HCT116 (cell line): ENCODE data around the gene ZXDC. TPM values are rescaled to one million over a fixed set of nuclear protein-coding genes. Genes with fewer than 3 reads are reported as not detected.

Source experiments
- ATAC-seq: fragments of 200-7000 bp; cut with Tn5 transposase; 2 replicates; pipeline ENCODE4 v1.9.1; 2020; ENCODE audit warnings: mild to moderate bottlenecking, moderate library complexity
- BruUV-seq: library from RNA; stranded (reverse); fragments of 400-500 nt; replicated peaks from 2 replicates; lab custom pipeline; 2021; lab: Mats Ljungman, UMichigan
- CTCF ChIA-PET: fragments of 300-600 bp; sonication (Branson Sonifier 250); formaldehyde crosslinking; loops from one replicate; lab custom pipeline; 2021; ENCODE audit warnings: antibody characterized with exemption; lab: Charles Lee
- POLR2A ChIA-PET: fragments of 300-600, 350-600 bp; sonication (Branson Sonifier 250); formaldehyde crosslinking; loops from one replicate; lab custom pipeline; 2021; ENCODE audit warnings: antibody characterized with exemption; lab: Charles Lee
- RAD21 ChIA-PET, 2 experiments: fragments of 300-600 bp; sonication (Branson Sonifier 250); formaldehyde crosslinking; loops; one replicate each; lab custom pipeline; 2023; ENCODE audit warnings: low total read pairs in 2 of 2; ENCODE audit not compliant: uncharacterized antibody in 2 of 2, unreplicated experiment in 2 of 2, low non-redundant PET in 1 of 2; lab: Charles Lee
- DNase-seq: peaks from one replicate; pipeline ENCODE4 v3.0.0-alpha.2; 2010; ENCODE audit warnings: low read depth, low spot score
- H2AFZ ChIP-seq: fragments of 200-600 bp; shearing (Covaris generic), sonication (generic); 2 replicates; pipeline ENCODE4 v1.6.1; 2017; ENCODE audit warnings: low read depth, mixed run types, mixed read lengths, antibody characterized with exemption, low read length; ENCODE audit not compliant: poor library complexity, severe bottlenecking
- H3K27ac ChIP-seq: 2 replicates; pipeline ENCODE4 v1.5.1; 2012; ENCODE audit warnings: low read depth, low read length
- H3K27me3 ChIP-seq: fragments of 200-600 bp; sonication (generic); 2 replicates; pipeline ENCODE4 v1.6.1; 2016; ENCODE audit warnings: mixed run types, low read length, mixed read lengths; ENCODE audit not compliant: insufficient read depth
- H3K36me3 ChIP-seq, 2 experiments: fragments of 200-500 bp in 1 of 2; fragments of 200-600 bp in 1 of 2; sonication (Bioruptor generic) in 1 of 2; sonication (generic) in 1 of 2; 2 replicates each; pipeline versions ENCODE4 v1.5.1 to v1.6.1; 2014 to 2016; ENCODE audit warnings: low read length in 2 of 2, inconsistent platforms in 1 of 2, mixed read lengths in 1 of 2, mixed run types in 1 of 2; ENCODE audit not compliant: insufficient read depth in 2 of 2, control insufficient read depth in 1 of 2
- H3K4me1 ChIP-seq, 2 experiments: fragments of 200-600 bp in 1 of 2; sonication (generic) in 1 of 2; 2 replicates each; pipeline versions ENCODE4 v1.5.1 to v1.6.1; 2012 to 2017; ENCODE audit warnings: low read length in 2 of 2, inconsistent platforms in 1 of 2, mild to moderate bottlenecking in 1 of 2, mixed read lengths in 1 of 2, mixed run types in 1 of 2, moderate library complexity in 1 of 2; ENCODE audit not compliant: insufficient read depth in 2 of 2, control insufficient read depth in 1 of 2
- H3K4me2 ChIP-seq: fragments of 200-600 bp; sonication (generic); 2 replicates; pipeline ENCODE4 v1.6.1; 2017; ENCODE audit warnings: mixed run types, low read length, mixed read lengths
- H3K4me3 ChIP-seq, 2 experiments: fragments of 200-600 bp in 1 of 2; sonication (generic) in 1 of 2; replicated peaks in 1 of 2; 2 replicates each; pipeline ENCODE4 v1.5.1; 2011 to 2016; ENCODE audit warnings: low read length in 2 of 2, control low read depth in 1 of 2, low read depth in 1 of 2, mild to moderate bottlenecking in 1 of 2, mixed read lengths in 1 of 2, mixed run types in 1 of 2
- H3K79me2 ChIP-seq: fragments of 200-600 bp; sonication (generic); 2 replicates; pipeline ENCODE4 v1.6.1; 2017; ENCODE audit warnings: mild to moderate bottlenecking, mixed run types, low read length, moderate library complexity, mixed read lengths; ENCODE audit not compliant: insufficient read depth
- H3K9ac ChIP-seq: fragments of 200-600 bp; sonication (generic); 2 replicates; pipeline ENCODE4 v1.6.1; 2016; ENCODE audit warnings: low read length, mixed read lengths
- H3K9me2 ChIP-seq: fragments of 200-600 bp; sonication (generic), shearing (Covaris generic); 2 replicates; pipeline ENCODE4 v1.6.1; 2017; ENCODE audit warnings: mixed run types, mild to moderate bottlenecking, moderate library complexity; ENCODE audit not compliant: insufficient read depth
- H3K9me3 ChIP-seq, 2 experiments: fragments of 200-500 bp in 1 of 2; fragments of 200-600 bp in 1 of 2; sonication (Bioruptor generic) in 1 of 2; sonication (generic) in 1 of 2; 2 replicates each; pipeline ENCODE4 v1.6.1; 2014 to 2017; ENCODE audit warnings: low read length in 2 of 2, mixed read lengths in 2 of 2, inconsistent platforms in 1 of 2, low read depth in 1 of 2, mild to moderate bottlenecking in 1 of 2, mixed run types in 1 of 2, moderate library complexity in 1 of 2; ENCODE audit not compliant: control insufficient read depth in 1 of 2, insufficient read depth in 1 of 2
- H4K20me1 ChIP-seq: fragments of 200-600 bp; sonication (generic), shearing (Covaris generic); 2 replicates; pipeline ENCODE4 v1.6.1; 2017; ENCODE audit warnings: mixed run types, mild to moderate bottlenecking, moderate library complexity; ENCODE audit not compliant: insufficient read depth
- ATF3 ChIP-seq: IDR thresholded peaks from 2 replicates; pipeline ENCODE4 v1.6.1; 2012
- CTCF ChIP-seq, 3 experiments: fragments of 200-600 bp in 1 of 3; sonication (generic) in 1 of 3; IDR thresholded peaks in 2 of 3; conservative IDR thresholded peaks in 1 of 3; 2 replicates each; pipeline ENCODE4 v1.5.1; 2012 to 2017; ENCODE audit warnings: low read depth in 2 of 3, low read length in 2 of 3, antibody characterized with exemption in 1 of 3, borderline replicate concordance in 1 of 3, control low read depth in 1 of 3, mild to moderate bottlenecking in 1 of 3, mixed read lengths in 1 of 3, mixed run types in 1 of 3, moderate library complexity in 1 of 3; ENCODE audit not compliant: insufficient read depth in 1 of 3
- EGR1 ChIP-seq: IDR thresholded peaks from 2 replicates; pipeline ENCODE4 v1.6.1; 2012; ENCODE audit warnings: low read depth
- ELF1 ChIP-seq: IDR thresholded peaks from 2 replicates; pipeline ENCODE4 v1.6.1; 2012; ENCODE audit warnings: low read depth, borderline replicate concordance
- EZH2 ChIP-seq: fragments of 200-600 bp; sonication (generic); IDR thresholded peaks from 2 replicates; pipeline ENCODE4 v1.6.1; 2017; ENCODE audit warnings: antibody characterized with exemption, mixed run types
- FOSL1 ChIP-seq: IDR thresholded peaks from 2 replicates; pipeline ENCODE4 v1.6.1; 2012; ENCODE audit warnings: low read depth
- JUND ChIP-seq: IDR thresholded peaks from 2 replicates; pipeline ENCODE4 v1.6.1; 2012
- MAX ChIP-seq: IDR thresholded peaks from 2 replicates; pipeline ENCODE4 v1.6.1; 2012
- POLR2A ChIP-seq: IDR thresholded peaks from 2 replicates; pipeline ENCODE4 v1.7.0; 2011; ENCODE audit warnings: borderline replicate concordance; ENCODE audit not compliant: insufficient read depth, insufficient read length; ENCODE audit errors: extremely low read depth
- POLR2AphosphoS5 ChIP-seq: IDR thresholded peaks from 2 replicates; pipeline ENCODE4 v1.6.1; 2011; ENCODE audit warnings: mild to moderate bottlenecking, low read depth, low read length, moderate library complexity
- RAD21 ChIP-seq: IDR thresholded peaks from 2 replicates; pipeline ENCODE4 v1.6.1; 2012; ENCODE audit warnings: low read depth, mild to moderate bottlenecking
- REST ChIP-seq: IDR thresholded peaks from 2 replicates; pipeline ENCODE4 v1.6.1; 2012; ENCODE audit warnings: low read depth
- SIN3A ChIP-seq: IDR thresholded peaks from 2 replicates; pipeline ENCODE4 v1.6.1; 2012; ENCODE audit warnings: low read depth
- YY1 ChIP-seq: IDR thresholded peaks from 2 replicates; pipeline ENCODE4 v1.6.1; 2011; ENCODE audit warnings: low read length, low read depth, moderate library complexity, mild to moderate bottlenecking; ENCODE audit not compliant: insufficient replicate concordance; ENCODE audit errors: extremely low read depth
- ZBTB33 ChIP-seq: IDR thresholded peaks from 2 replicates; pipeline ENCODE4 v1.6.1; 2011; ENCODE audit warnings: mild to moderate bottlenecking, low read length, moderate library complexity; ENCODE audit not compliant: insufficient replicate concordance; ENCODE audit errors: extremely low read depth
- ZFX ChIP-seq: fragments of 450-650 bp; IDR thresholded peaks from 2 replicates; pipeline ENCODE4 v1.6.1; 2017
- ZNF274 ChIP-seq: fragments of 200-500 bp; sonication (Bioruptor generic); IDR thresholded peaks from 2 replicates; pipeline ENCODE4 v1.6.1; 2014; ENCODE audit warnings: mild to moderate bottlenecking, low read depth, low read length, inconsistent platforms
- intact Hi-C: fragments of 100-400 bp; cut with micrococcal nuclease; formaldehyde crosslinking; loops from 2 replicates; pipeline ENCODE4 v1.10.0; 2022
- total RNA-seq: library from RNA; stranded (reverse); gene quantifications from one replicate; pipeline ENCODE4 v1.2.1, GENCODE V29; 2021; ENCODE audit not compliant: unreplicated experiment

The ZXDC gene
- total RNA-seq, 1 experiment from 2014 or later = 29.9 TPM

GRCh38 chr3:126391631-126392030, 84.1 kb downstream of the ZXDC start:
- no peak overlapping the region for H3K27ac ChIP-seq
- ATAC-seq = no peak
- RAD21 ChIA-PET = no interaction called here
- DNase-seq = no peak
- peaks cover 7 to 12% of the 10 kb centered on the region in 2 experiments; a peak in 3 of 4 replicates for H3K4me1 ChIP-seq
- H3K9me3 ChIP-seq = no peaks in the 10 kb centered on the region
- no peaks in the 10 kb centered on the region for H4K20me1 ChIP-seq
- intact Hi-C loops = no loop called here
- no peak overlapping the region for H3K9ac ChIP-seq
- BruUV-seq = no TSS peak
- H3K27me3 ChIP-seq = no peaks in the 10 kb centered on the region
- no peaks in the 10 kb centered on the region for H3K9me2 ChIP-seq
- no peak overlapping the region for H2AFZ ChIP-seq
- no peaks in the 10 kb centered on the region for H3K36me3 ChIP-seq
- POLR2A ChIA-PET = no interaction called here
- no peak overlapping the region for H3K4me3 ChIP-seq
- CTCF ChIA-PET = no interaction called here
- H3K79me2 ChIP-seq = no peaks in the 10 kb centered on the region
- H3K4me2 ChIP-seq = no peak overlapping the region
- TF ChIP-seq POLR2AphosphoS5 (no peak), ELF1 (no peak), CTCF (IDR thresholded peaks at IDR 0.05 in 2 of 3, conservative IDR thresholded peaks at IDR 0.05 in 1 of 3; ENCODE audit: borderline replicate concordance in 1 of 3, insufficient read depth in 1 of 3, low read depth in 2 of 3, low read length in 2 of 3) (no peak), POLR2A (no peak), FOSL1 (no peak), ZFX (no peak), EGR1 (no peak), ATF3 (no peak), MAX (no peak), REST (no peak), ZNF274 (no peak), SIN3A (no peak), ZBTB33 (no peak), JUND (no peak), EZH2 (no peak), YY1 (no peak), RAD21 (no peak)
